GM18907 (cell line): Measurements from ENCODE around the gene MAP7D1.
A peak's percentile ranks its signal among the peaks of the same experiment; 100 is the strongest.
"Not testable (repeated sequence)": the region's sequence is repeated elsewhere in the genome, so short reads cannot be mapped to it uniquely, and the experiment has no call there.

ENCODE experiments used
- ATAC-seq: cut with Tn5 transposase; IDR thresholded peaks from one replicate; pipeline ENCODE4 v1.9.1; 2021; ENCODE audit warnings: mild to moderate bottlenecking, moderate library complexity; ENCODE audit not compliant: unreplicated experiment

Gene MAP7D1

DNA sequence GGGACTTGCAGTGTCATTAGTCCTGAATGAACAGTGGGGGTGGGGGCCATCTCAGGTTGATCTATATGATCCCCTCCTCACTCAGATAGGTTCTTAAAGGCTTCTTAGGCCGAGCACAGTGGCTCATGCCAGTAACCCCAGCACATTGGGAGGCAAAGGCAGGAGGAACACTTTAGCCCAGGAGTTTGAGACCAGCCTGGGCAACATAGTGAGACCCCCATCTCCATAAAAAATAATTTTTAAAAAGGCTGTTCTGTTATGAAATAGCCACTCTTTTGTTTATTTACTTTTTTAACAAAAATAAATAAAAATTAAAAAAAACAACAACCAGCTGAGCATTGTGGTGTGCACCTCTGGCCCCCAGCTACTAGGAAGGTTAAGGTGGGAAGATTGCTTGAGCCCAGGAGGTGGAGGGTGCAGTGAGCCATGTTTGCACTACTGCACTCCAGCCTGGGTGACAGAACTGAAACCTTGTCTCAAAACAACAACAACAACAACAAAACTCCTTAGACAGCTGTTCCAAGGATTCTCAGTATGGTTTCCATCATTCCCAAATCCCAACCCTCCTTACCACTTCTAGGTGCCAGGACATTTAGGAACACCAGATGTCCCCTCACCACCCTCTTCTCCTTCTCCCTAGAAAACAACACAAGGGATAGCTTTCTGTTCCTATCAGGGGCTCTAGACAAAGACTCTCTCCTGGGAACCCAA, 4.7 kb upstream of the MAP7D1 start:
- no peak for ATAC-seq

DNA sequence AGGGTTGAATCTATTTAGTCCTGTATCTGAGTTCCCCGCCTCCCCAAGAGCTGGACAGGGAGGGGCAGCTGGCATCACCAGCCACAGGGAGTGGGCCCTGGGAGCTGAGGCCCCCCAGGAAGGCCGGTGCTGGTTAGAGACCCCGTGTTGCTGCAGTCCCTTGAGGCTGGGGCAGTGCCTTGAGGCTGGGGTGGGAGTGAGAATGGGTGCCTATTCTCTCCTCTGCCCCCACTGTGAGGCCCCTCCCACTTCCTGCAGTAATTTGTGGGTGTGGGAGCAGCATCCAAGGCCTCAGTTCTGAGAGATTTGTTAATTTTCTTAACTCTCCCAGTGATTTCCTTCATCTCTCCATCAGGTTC, 4.1 kb upstream of the MAP7D1 start:
- ATAC-seq: no peak

DNA sequence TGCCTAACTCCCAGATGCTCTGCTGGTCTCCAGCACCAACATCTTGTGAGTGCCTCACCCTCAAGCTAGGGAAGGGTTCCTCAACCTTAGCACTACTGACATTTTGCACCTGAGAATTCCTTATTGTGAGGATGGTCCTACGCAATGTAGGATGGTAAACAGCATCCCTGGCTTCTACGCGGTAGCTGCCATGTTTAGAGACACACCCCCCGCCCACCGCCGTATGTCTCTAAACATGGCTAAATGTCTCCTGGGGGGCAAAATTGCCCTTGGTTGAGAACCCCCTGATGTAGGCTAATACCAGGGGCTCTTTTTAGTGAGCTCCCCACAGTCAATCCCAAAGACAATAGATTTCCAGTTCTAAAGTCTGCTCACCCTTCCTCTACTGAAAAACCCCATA, 2.5 kb upstream of the MAP7D1 start:
- ATAC-seq: no peak

DNA sequence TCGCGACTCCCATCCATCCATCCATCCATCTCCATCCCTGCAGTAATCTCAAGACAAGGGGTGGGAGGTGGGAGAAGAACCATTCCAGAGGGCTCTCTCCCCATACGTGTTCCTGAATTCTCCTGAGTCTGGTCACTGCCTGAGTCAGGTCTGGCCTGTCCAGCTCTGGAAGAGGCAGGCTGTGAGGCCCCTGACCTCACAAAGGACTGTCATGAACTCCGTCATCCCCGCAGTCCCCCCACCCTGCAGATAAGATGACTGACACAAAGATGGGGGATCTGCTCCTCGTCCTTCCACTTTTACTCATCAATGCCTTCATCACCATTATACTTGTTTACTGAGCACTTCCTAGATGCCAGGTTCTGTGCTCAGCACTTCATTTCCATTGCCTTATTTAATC, 1.6 kb upstream of the MAP7D1 start:
- ATAC-seq: no peak

DNA sequence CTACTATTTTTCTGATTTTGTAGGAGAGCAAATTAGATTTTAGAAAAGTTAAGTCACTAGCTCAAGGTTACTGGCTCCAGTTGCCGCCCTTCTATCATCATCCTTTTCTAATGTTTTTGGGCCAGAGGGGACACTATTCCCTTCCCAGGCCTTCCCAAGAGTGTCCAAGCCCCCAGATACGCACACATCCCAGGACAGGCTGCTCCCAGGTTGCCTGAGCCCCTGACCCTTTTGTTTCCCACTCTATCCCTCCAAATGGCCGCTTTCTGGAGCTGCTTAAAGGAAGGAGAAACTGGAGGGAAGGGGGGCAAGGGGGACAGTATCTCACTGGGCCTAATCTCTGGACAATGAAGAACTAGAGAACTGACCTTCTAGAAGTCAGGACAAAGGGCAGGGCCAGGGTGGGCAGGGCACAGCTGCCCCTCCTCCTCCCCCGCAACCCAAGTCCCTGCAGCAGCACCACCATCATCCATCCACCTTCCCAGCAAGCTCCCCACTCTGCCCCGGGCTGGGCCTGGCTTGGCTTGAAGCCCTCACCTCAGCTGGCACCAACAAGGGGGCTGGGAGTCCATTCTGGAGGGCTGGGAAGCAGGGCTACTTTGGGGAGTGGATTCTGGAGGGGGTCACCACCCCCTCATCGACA, 1.1 kb upstream of the MAP7D1 start:
- ATAC-seq: no peak

DNA sequence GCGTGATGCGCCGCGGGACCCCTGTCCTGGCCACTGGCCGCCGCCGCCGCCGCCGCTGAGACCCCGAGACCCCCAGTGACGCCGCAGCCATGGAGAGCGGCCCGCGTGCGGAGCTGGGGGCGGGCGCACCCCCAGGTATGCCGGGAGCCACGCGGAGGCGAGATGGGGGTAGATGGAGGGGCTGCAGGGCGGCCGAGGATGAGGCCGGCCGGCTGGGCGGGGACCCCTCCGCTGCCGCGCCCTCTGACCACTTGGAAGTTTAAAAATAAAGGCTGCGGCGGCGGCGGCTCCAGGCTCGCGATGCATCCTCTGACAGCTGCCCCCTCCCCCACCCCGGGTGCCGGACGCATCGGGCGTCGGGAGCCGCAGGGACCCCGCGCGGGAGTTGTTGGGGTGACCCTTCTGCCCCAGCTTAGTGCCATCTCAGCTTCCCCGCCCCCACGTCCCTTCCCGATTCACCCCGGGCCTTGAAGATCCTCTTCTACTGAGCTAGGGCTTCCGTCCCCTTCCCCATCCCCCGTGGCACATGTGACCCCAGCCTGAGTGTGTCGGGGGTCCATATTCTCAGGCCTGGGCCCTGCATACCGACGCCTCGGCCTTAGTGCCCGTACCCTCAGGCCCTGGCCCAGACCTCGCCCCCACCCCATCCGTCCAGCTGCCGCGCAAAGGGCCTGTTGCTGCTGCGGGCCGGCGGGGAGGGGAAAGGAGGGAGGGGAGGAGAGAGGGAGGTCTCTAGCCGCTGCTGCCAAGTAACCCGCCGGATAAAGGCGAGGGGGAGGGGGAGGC, 562 bp downstream of the MAP7D1 start:
- peak; percentile 14 for ATAC-seq

DNA sequence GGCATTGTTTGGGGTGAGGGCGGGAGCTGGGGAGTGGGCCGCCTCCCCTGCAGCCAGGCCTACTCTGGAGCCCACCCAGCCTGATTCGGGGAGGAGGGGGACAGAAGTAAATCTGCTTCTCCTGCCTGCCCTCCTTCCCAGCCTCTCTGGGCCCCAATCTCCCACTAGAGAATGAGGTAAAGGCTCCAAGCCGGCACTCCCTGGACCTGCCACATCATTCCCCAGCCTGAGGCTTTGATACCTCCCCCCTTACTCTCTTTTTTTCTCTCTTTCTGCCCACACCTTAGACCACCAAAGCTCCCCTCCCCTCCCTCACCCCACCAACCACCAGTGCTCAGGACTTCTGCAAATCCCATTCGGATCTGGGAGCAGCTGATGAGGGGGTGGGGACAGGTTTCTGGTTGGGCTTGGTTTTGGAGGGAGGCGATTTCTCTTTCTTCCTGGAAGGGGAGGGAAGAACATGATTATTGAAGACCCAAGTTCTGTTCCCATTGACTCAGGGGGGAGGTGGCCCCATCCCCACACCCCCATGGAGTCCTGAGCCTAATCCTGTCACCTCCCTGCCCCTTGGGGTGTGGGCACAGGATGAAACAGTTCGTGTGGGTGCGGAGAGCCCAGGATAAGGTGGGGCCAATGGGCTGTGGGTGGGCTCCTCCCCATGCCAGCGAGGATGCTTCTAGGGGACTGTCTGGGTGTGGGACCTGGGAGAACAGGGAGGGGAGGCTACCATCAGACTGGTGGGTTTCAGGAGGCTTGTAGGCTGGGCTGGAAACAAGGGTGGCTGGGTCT, 1.3 kb downstream of the MAP7D1 start:
- ATAC-seq: no peak

DNA sequence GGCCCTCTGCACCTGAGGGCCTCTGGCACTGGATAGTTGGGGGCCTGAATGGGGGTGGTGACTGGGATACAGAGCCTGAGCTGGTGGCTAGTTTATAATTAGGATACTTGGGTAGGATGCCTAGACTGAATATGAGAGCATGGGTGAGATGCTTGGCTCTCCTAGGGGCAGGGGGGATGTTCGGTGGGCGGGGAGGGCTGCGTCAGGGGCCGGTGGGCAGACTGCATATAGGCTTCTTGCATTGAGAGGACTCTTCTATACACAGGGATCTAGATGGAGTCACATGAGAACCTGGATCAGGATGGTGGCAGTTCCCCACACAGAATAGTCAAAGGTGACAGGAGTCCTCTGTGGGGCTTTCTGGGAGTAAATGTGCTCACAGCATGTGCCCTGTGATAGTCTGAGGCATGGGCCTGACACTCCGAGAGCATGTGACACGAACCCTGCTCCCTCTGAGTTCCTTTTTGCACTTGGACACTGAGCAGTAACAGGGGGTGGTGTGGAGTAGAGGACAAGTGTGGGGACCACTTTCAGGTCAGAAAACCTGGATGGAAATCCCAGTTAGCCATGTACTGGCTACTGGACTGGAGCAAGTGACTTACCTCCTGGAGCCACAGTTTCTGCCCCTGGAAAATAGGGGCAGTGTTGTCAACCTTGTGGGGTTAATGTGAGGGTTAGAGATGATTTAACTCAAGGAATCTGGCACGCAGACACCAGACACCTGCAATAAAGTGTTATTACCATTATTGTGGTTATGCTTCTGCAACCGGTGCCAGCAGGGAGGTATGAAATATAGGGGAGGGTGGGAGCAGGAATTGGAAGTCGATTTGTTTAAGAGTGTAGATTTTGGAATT, 2.2 kb downstream of the MAP7D1 start:
- ATAC-seq: no peak

DNA sequence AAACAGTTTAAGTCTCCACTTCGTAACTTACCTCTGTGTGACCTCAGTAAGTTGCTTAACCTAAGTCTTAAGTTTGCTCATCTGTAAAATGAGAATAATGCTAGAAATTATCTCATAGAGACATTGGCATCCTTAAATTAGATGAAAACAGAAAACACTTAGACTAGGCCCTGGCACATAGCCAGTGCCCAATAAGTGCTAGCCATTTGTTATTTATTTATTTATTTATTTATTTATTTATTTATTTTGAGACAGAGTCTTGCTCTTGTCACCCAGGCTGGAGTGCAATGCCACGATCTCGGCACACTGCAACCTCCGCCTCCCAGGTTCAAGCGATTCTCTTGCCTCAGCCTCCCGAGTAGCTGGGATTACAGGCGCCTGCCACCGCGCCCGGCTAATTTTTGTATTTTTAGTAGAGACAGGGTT, 2.9 kb downstream of the MAP7D1 start:
- ATAC-seq: not testable (repeated sequence)

DNA sequence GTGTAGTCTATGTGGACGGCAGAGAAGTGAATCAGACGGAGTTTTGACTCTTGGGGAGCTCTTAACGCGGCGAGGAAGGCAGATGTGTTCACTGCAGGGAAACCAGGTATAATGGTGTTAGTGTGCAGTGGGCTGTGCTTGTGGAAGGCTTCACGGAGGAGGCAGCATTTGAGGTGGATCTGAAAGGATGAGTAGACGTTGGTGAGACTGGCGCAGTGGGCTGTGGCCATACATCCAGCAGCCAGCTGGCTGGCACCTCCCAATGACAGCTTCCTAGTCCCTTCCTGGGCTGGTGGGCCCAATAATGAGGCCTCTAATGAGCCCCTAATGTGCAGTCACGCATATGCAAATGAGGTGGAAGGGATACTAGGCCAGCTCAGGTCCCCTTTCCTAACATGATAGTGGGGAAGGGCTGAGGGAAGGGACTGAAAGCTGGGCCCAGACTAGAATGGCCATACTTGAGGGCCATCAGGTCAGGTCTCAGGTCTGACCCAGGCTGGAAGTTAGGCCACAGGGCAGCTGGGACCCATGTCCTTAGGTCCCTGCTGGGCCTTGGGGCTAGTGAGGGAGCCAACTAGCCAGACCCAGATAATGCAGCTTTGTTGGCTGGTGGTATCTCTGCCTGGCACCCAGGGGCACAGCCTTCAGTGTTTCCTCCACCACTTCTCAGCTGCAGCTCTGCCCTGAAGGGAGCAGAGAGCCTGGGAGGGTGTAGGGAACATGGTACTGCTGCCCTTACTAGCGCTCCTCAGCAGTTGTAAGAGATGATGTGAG, 3.8 kb downstream of the MAP7D1 start:
- ATAC-seq: no peak

DNA sequence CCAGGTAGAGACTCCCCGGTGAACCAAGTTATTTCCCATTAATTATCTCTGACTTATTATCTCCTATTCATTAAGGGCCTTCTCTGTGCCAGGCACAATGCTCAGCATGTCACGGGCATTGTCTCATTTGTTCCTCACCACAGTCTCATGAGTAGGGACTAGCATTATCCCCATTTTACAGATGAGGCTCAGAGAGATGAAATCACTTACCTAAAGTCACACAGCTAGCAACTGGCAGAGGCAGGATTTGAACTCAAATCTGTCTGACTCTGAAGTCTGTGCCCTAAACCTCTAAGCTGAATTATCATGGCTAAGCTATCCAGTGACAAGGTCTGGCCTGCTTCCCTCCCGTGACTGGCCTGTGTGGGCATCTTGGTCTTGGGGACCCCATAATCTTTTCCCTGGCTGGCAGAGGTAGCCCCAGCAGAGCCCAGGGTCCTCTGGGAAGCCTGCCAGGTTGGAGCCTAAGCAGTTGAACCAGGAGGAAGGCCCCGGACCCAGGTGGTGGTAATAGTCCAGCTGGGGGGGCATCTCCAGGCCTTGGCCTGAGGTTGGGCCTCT, 4.5 kb downstream of the MAP7D1 start:
- ATAC-seq: no peak

DNA sequence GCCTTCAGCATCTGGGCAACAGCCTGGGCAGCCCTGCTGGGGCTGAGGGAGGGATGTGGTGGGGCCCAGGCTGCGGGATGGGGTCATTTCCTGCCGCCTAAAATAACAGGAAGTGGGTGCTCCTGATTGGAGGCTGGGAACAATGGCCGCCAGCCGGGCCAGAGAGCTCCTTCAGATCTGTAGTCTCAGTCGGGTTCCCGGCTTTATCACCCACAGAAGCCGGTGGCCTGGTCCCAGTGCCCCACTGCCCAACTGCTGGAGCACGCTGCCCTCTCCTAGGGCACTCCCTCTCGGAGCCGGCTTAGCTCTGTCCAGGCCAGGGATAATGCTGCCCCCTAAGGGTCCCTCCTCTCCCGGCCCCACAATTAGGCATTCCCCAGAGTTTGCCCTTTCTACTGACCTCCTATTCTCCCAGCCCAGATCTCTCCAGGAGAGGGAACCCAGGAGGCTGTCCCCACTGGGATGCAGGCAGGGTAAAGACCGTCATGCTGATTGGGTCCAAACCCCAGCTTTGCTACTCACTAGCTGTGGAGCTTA, 5.1 kb downstream of the MAP7D1 start:
- ATAC-seq: peak; percentile 30

DNA sequence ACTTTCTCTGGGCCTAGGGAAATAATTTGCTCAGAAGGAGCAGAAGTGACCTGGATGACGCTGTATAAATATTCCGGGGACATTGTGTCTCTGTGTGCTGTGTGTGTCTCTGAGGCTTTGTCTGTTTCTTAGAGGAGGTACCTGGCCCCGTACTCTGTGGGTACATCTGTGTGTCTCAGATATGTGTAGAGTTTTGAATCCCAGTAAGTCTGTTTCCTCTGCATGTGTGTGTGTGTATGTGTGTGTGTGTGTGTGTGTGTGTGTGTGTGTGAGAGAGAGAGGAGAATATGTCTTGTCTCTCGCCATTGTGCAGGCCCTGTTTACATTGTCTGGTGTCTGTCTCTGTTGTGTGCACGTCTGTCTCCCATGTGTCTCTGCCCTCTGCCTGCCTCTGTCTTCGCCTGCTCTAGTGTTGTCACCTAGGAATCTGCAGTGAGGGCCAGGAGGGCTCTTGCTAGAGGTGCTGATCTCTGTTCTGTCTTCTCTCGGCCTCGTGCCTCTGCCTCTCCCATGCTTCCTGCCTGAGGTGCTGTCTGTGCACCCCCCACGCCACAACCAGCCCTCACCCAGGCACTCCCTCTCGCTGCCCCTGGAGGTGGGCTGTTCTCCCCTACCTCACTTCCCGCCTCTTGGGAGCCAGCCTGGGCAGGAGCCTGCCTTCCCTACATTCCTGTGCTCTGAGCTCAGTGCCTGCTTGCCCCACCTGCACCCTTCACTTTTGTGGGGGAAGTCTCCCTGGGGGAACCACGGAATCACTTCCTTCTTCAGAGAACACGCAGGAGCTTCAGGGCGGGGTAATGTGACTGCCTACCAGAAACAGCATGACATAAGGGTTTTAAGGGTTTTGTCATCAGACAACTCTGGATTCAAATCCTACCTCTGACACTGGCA, 5.9 kb downstream of the MAP7D1 start:
- no peak for ATAC-seq

DNA sequence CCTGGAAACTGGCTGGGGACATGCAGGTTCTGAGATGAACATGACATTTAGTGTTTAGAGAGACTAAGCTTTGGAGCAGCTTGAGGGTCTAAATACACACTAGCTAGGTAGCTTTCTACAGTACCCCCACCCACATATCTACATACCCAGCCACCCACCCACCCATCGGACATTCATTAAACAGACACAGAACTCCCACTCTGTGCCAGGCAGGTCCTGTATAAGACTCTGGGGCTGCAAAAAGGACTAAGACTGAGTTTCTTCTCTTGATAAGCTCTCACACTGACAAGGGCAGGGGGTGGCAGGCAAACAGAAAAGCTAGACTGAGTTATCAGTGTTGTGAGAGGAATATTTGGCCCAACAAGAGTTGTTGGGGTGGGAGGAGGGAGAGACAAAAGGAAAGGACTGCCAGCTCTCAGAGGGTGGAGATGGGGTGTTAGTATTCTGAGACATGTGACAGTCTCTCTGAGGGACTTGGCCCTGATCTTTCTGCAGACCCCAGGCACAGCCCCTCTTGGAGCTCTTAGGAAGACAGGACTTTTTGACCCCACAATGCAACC, 6.8 kb downstream of the MAP7D1 start:
- no peak for ATAC-seq

DNA sequence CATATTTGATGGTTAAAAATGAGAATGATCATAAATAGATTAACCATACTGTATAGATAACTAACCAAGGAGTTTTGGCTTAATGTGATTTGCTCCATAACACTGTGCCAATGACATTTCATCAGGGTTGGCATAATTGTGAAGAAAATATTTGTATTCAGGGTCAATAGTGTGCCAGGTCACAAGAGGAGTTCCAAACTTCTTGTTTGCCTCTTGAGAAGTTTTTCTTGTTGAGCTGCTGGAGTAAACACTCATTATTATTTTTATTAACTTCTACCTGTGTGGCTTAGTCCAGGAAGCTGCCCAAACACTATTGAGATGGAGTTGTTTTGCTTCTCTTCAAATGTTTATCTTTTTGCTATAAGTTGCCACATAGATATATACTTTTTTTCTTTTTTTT, 7.5 kb downstream of the MAP7D1 start:
- ATAC-seq: no peak

DNA sequence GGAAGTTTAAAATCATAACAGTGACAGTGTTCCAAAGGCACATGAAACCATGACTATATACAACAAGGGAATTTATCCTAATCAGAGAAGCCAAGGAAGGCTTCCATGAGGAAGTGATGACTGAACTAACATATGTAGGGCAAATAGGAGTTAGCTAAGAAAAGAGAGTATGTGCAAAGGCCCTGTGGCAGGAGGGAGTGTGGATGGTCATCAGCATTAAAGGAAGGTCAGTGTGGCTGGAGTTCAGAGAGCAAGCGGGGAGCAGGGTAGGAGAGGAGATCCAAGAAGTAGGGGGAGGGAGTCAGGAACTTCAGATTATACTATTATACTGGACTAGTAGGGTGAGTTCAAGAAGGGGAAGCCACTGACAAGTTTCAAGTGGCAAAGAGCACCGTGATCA, 8.4 kb downstream of the MAP7D1 start:
- ATAC-seq: no peak

DNA sequence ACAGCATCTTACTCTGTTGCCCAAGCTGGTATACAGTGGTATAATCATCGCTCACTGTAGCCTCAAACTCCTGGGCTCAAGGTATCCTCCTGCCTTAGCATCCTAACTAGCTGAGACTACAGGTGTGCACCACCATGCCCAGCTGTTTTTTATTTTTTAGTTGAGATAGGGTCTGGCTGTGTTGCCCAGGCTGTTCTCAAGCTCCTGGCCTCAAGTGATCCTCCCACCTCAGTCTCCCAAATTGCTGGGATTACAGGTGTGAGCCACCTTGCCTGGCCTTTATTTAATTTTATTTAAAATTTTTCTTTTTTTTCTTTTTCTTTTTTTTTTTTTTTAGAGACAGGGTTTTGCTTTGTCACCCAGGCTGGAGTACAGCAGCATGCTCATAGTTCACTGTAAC, 9.2 kb downstream of the MAP7D1 start:
- no peak for ATAC-seq

DNA sequence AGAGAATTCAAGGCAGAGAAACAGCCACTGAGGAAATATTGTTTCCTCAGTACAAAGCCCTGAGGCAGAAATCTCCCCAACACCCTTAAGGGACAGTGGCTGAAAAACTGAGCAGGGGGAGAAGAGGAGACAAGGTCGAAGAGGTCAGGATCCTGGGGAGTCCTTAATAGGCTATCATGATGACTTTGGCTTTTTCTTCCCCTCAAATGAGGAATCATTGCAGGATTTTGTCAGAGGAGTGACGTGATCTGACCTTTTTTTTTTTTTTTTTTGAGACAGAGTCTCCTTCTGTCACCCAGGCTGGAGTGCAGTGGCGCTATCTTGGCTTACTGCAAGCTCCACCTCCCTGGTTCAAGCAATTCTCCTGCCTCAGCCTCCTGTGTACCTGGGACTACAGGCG, 10.2 kb downstream of the MAP7D1 start:
- ATAC-seq: no peak
